Pancreas (tissue), 10 donors: ENCODE measurements around the gene KLF9. TPM values are rescaled to one million over a fixed set of nuclear protein-coding genes. Genes with fewer than 3 reads are reported as not detected.

Experiments used
- ATAC-seq, 4 donors: fragments of 200-7000 bp; cut with Tn5 transposase; one replicate each; pipeline versions ENCODE4 v1.8.0 to v1.9.1; 2020; ENCODE audit warnings: mild to moderate bottlenecking in 4 of 4, moderate library complexity in 4 of 4
- DNase-seq, 6 donors: peaks; one replicate each; pipeline ENCODE4 v3.0.0-alpha.2; 2020
- FAIRE-seq: peaks from 2 replicates; lab custom pipeline; 2012; peaks lifted over from hg19 to GRCh38; lab: Jason Lieb, UNC
- H3K27ac ChIP-seq, 4 donors: fragments of 200-600 bp; sonication (generic); 1 replicate in 3 of 4; 2 replicates in 1 of 4; pipeline versions ENCODE4 v1.5.0 to v1.8.0; 2020
- H3K27me3 ChIP-seq, 4 donors: fragments of 200-600 bp; one replicate each; pipeline ENCODE4 v1.8.0; 2021
- H3K36me3 ChIP-seq, 3 donors: fragments of 200-600 bp; sonication (generic) in 1 of 3; one replicate each; pipeline versions ENCODE4 v1.5.0 to v1.8.0; 2020 to 2021
- H3K4me1 ChIP-seq, 3 donors: fragments of 200-600 bp; one replicate each; pipeline ENCODE4 v1.8.0; 2021
- H3K4me3 ChIP-seq, 4 donors: fragments of 200-600 bp; sonication (generic) in 2 of 4; one replicate each; pipeline versions ENCODE4 v1.5.0 to v1.8.0; 2020 to 2021
- H3K9me3 ChIP-seq, 4 donors: fragments of 200-600 bp; one replicate each; pipeline ENCODE4 v1.8.0; 2021
- CTCF ChIP-seq, 4 donors: fragments of 200-600 bp; sonication (generic) in 3 of 4; IDR thresholded peaks; one replicate each; pipeline versions ENCODE4 v1.5.0 to v1.8.0; 2021; ENCODE audit warnings: antibody characterized with exemption in 4 of 4
- WGBS, 2 donors: extraction: QIAGEN DNeasy Blood & Tissue Kit; methylation state at CpG; one replicate each; pipeline ENCODE4 v1.1.7; 2013; 5-methylcytosine and 5-hydroxymethylcytosine counted together
- intact Hi-C, 3 donors: fragments of 100-400 bp; cut with DNase I; formaldehyde crosslinking; loops; one replicate each; pipeline versions ENCODE4 v1.11.1 to v1.14.2; 2022
- polyA plus RNA-seq, 2 donors: library from polyadenylated mRNA; stranded (reverse); fragments of 200-250 nt; gene quantifications; one replicate each; pipeline ENCODE4 v1.2.3, GENCODE V29; 2013
- total RNA-seq, 6 donors: library from RNA; stranded (reverse); fragmentation: NEBNext Ultra II Directional in 4 of 6; extraction: Animal tissue kit (Norgen Biotek cat#: 25700) in 4 of 6; gene quantifications; one replicate each; pipeline versions ENCODE4 v1.2.1 to v1.2.4, GENCODE V29; 2021 to 2023
- donor health status: healthy with polysubstance abuse.
- donor health status: DM: no; HTN: no; CAD: no; lungs with moderate emphysema.
- donor health status: DM: no; HTN: no; CAD: no.
- donor health status: control.
- donor health status: control.
- donor health status: Bipolar disorder and iron deficiency.
- donor health status: DM: yes; HTN: yes; CAD: no.
- donor health status: DM: no; HTN: no; CAD: no.
- donor health status: DM: no; HTN: no; CAD: no.
- donor health status: DM: yes; HTN: yes; CAD: no.

Gene KLF9
- total and polyA plus RNA-seq, 8 donors = 8.4 to 32.8 (median 16.5) TPM

DNA sequence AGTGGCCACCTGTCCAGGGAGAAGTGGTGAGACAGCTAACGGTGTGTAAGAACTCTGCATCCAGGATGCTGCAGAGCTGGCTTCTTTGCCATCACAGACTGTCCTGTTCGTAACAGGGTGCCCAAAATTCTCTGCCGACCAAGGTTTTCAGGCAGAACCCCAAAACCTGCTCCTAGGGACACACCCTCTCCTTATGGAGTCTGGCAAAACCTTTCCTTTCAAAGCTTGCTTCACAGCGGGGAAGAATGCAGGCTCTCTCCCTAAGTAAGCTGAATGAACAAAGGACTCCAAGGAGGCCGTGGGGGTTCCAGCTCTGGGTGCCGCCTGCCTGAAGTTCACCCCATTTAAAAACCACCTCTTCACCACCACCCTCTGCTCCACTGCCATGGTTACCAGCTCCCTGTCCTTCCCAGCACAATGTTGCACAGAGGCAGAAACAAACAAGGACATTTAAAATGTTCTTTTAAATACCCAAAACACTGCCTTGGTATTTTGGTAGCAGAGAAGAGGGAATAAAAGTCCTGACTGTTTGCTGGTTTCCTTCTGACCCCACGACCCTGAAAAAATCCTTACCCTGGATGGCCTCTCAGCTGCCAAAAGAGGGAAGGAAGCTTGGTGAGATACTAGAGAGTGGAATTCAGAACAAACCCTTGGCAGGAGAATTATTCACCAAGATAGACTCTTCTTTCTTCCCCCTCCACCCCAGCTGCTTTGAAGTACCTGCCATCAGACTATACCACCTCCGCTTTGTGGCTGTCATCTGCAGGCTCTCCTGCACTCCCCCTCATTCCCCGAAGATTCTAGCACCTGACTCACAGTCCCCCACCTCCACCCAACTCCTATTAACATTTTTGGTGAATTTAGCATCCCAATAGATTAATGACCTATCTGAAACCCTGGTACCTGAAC, 7.1 kb upstream of the KLF9 start:
- no peak for TF ChIP-seq CTCF (IDR thresholded peaks at IDR 0.05)
- Histone ChIP-seq H3K4me3 (peak overlapping the region in 2 of 4 donors; percentile 40 to 50), H3K27ac (peak overlapping the region; percentile 97 to 100 (median 100)), H3K9me3 (no peaks in the 10 kb centered on the region), H3K27me3 (no peaks in the 10 kb centered on the region), H3K4me1 (peaks cover 17 to 22% (median 20%) of the 10 kb centered on the region in 3 donors), H3K36me3 (no peaks in the 10 kb centered on the region)
- DNase-seq = peak in 3 of 6 donors; percentile 19 to 28 (median 23)
- intact Hi-C loops = loop anchor here in 1 of 3 donors (5.0 to 10.0 kb wide), 2 partner anchors 46 to 173 kb away; no protein-coding TSS in a partner anchor
- 37 to 49% methylated on average over 9 of the region's 9 CpGs for WGBS, 2 donors
- no peak for FAIRE-seq
- no peak for ATAC-seq

- Histone ChIP-seq H3K4me1 (peaks cover 17 to 22% (median 20%) of the 10 kb centered on the region in 3 donors), H3K4me3 (peak overlapping the region; percentile 14 to 50 (median 30)), H3K9me3 (no peaks in the 10 kb centered on the region), H3K36me3 (no peaks in the 10 kb centered on the region), H3K27ac (peak overlapping the region; percentile 97 to 100 (median 100)), H3K27me3 (no peaks in the 10 kb centered on the region)
- ATAC-seq = peak; percentile 38 to 67 (median 58)
- WGBS, 2 donors = 1% methylated on average over 31 to 32 of the region's 32 CpGs
- intact Hi-C loops = loop anchor here in 1 of 3 donors (5.0 to 10.0 kb wide), 2 partner anchors 47 to 174 kb away; no protein-coding TSS in a partner anchor
- peak; percentile 93 to 98 (median 96) for DNase-seq
- TF ChIP-seq CTCF (IDR thresholded peaks at IDR 0.05) = no peak
- FAIRE-seq = no peak
Measured at GRCh38 chr9:70420441-70421271, 6.2 kb upstream of the KLF9 start.

GRCh38 chr9:70419556-70420440, 5.3 kb upstream of the KLF9 start:
- H3K4me3 ChIP-seq = peak overlapping the region; percentile 14 to 50 (median 36)
- peak; percentile 61 to 77 (median 66) for ATAC-seq
- H3K27ac ChIP-seq = peak overlapping the region; percentile 97 to 100 (median 100)

More at GRCh38 chr9:70419556-70420440, 5.3 kb upstream of the KLF9 start:
- no peak for FAIRE-seq
- intact Hi-C loops = loop anchor here in 2 of 3 donors (5.0 to 10.0 kb wide), 3 partner anchors 48 to 175 kb away; no protein-coding TSS in a partner anchor
- Histone ChIP-seq H3K9me3 (no peaks in the 10 kb centered on the region), H3K36me3 (no peaks in the 10 kb centered on the region), H3K4me1 (peaks cover 17 to 28% (median 25%) of the 10 kb centered on the region in 3 donors), H3K27me3 (no peaks in the 10 kb centered on the region)
- peak; percentile 93 to 97 (median 96) for DNase-seq
- no peak for TF ChIP-seq CTCF (IDR thresholded peaks at IDR 0.05)
- 1% methylated on average over 44 to 60 of the region's 60 CpGs for WGBS, 2 donors
